ENCODE results near the gene RADX. TPM values are rescaled to one million over a fixed set of nuclear protein-coding genes. Genes with fewer than 3 reads are reported as not detected.

Gene RADX
- total and polyA plus RNA-seq, 2 experiments from 2014 or later: 1.9 to 6.7 TPM

DNA sequence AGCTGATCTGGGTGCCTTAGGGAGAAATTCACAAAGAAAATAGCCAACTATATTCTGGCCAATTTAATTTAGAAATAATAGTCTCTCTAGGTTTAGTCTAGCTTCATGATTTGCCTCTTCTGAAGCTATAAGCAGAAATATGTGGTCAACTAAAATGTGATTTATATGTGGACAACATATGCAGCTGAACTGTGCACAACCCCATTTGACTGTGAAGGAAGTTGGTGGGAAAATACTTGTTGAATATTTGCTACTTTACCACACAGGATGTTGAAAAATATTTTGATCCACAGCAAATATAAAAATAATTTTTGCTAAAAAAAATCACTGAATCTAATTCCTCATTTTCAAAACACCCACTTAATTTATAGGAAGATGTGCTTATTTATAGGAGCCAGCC is 99.0 kb downstream of the RADX start:
- Histone ChIP-seq H3K79me2 (replicated peaks; ENCODE audit: insufficient read depth) (no peaks in the 10 kb centered on the region), H3K4me3 (no peak overlapping the region), H4K20me1 (replicated peaks; ENCODE audit: insufficient read depth) (no peaks in the 10 kb centered on the region), H3K27ac (ENCODE audit: low read depth) (no peak overlapping the region), H3K27me3 (ENCODE audit: insufficient read depth) (no peaks in the 10 kb centered on the region), H3K9me2 (ENCODE audit: insufficient read depth) (no peaks in the 10 kb centered on the region), H3F3A (replicated peaks; ENCODE audit: low read depth) (no peaks in the 10 kb centered on the region), H3K4me2 (no peak overlapping the region), H3K36me3 (ENCODE audit: insufficient read depth) (no peaks in the 10 kb centered on the region), H3K4me1 (ENCODE audit: insufficient read depth) (no peaks in the 10 kb centered on the region), H2AFZ (no peak overlapping the region)
- Mint-ChIP-seq H3K27ac (no peak overlapping the region), H3K27me3 (ENCODE audit: insufficient read depth, low read depth, poor library complexity) (no peaks in the 10 kb centered on the region), H3K9me3 (no peaks in the 10 kb centered on the region), H3K4me1 (no peaks in the 10 kb centered on the region; the same call in 2 of the 3 replicates), H3K36me3 (ENCODE audit: low read depth) (no peaks in the 10 kb centered on the region), H3K4me3 (no peak overlapping the region)
- DNase-seq (ENCODE audit: low spot score): no peak
- no peak for ATAC-seq
- TF ChIP-seq EZH2 (IDR thresholded peaks at IDR 0.05; ENCODE audit: low read depth, unreplicated experiment) (no peak), NANOG (IDR thresholded peaks at IDR 0.05; ENCODE audit: borderline replicate concordance) (no peak), STAT1 (IDR thresholded peaks at IDR 0.05; ENCODE audit: unreplicated experiment) (no peak), POLR2AphosphoS5 (IDR thresholded peaks at IDR 0.05; ENCODE audit: low read depth) (no peak), CREB1 (CRISPR knock-in tag; IDR thresholded peaks at IDR 0.05; ENCODE audit: low read depth) (no peak), ZNF331 (CRISPR knock-in tag; IDR thresholded peaks at IDR 0.05; ENCODE audit: low read depth) (no peak), JUNB (IDR thresholded peaks at IDR 0.05; ENCODE audit: unreplicated experiment) (no peak), ZNF114 (CRISPR knock-in tag; IDR thresholded peaks at IDR 0.05) (no peak), EZH2phosphoT487 (IDR thresholded peaks at IDR 0.05; ENCODE audit: unreplicated experiment) (no peak)
- TF ChIP-seq, protein P1, sequence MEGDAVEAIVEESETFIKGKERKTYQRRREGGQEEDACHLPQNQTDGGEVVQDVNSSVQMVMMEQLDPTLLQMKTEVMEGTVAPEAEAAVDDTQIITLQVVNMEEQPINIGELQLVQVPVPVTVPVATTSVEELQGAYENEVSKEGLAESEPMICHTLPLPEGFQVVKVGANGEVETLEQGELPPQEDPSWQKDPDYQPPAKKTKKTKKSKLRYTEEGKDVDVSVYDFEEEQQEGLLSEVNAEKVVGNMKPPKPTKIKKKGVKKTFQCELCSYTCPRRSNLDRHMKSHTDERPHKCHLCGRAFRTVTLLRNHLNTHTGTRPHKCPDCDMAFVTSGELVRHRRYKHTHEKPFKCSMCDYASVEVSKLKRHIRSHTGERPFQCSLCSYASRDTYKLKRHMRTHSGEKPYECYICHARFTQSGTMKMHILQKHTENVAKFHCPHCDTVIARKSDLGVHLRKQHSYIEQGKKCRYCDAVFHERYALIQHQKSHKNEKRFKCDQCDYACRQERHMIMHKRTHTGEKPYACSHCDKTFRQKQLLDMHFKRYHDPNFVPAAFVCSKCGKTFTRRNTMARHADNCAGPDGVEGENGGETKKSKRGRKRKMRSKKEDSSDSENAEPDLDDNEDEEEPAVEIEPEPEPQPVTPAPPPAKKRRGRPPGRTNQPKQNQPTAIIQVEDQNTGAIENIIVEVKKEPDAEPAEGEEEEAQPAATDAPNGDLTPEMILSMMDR (conservative IDR thresholded peaks at IDR 0.05; ENCODE audit: low read depth in 2 of 2): no peak
- TF ChIP-seq, protein P2, sequence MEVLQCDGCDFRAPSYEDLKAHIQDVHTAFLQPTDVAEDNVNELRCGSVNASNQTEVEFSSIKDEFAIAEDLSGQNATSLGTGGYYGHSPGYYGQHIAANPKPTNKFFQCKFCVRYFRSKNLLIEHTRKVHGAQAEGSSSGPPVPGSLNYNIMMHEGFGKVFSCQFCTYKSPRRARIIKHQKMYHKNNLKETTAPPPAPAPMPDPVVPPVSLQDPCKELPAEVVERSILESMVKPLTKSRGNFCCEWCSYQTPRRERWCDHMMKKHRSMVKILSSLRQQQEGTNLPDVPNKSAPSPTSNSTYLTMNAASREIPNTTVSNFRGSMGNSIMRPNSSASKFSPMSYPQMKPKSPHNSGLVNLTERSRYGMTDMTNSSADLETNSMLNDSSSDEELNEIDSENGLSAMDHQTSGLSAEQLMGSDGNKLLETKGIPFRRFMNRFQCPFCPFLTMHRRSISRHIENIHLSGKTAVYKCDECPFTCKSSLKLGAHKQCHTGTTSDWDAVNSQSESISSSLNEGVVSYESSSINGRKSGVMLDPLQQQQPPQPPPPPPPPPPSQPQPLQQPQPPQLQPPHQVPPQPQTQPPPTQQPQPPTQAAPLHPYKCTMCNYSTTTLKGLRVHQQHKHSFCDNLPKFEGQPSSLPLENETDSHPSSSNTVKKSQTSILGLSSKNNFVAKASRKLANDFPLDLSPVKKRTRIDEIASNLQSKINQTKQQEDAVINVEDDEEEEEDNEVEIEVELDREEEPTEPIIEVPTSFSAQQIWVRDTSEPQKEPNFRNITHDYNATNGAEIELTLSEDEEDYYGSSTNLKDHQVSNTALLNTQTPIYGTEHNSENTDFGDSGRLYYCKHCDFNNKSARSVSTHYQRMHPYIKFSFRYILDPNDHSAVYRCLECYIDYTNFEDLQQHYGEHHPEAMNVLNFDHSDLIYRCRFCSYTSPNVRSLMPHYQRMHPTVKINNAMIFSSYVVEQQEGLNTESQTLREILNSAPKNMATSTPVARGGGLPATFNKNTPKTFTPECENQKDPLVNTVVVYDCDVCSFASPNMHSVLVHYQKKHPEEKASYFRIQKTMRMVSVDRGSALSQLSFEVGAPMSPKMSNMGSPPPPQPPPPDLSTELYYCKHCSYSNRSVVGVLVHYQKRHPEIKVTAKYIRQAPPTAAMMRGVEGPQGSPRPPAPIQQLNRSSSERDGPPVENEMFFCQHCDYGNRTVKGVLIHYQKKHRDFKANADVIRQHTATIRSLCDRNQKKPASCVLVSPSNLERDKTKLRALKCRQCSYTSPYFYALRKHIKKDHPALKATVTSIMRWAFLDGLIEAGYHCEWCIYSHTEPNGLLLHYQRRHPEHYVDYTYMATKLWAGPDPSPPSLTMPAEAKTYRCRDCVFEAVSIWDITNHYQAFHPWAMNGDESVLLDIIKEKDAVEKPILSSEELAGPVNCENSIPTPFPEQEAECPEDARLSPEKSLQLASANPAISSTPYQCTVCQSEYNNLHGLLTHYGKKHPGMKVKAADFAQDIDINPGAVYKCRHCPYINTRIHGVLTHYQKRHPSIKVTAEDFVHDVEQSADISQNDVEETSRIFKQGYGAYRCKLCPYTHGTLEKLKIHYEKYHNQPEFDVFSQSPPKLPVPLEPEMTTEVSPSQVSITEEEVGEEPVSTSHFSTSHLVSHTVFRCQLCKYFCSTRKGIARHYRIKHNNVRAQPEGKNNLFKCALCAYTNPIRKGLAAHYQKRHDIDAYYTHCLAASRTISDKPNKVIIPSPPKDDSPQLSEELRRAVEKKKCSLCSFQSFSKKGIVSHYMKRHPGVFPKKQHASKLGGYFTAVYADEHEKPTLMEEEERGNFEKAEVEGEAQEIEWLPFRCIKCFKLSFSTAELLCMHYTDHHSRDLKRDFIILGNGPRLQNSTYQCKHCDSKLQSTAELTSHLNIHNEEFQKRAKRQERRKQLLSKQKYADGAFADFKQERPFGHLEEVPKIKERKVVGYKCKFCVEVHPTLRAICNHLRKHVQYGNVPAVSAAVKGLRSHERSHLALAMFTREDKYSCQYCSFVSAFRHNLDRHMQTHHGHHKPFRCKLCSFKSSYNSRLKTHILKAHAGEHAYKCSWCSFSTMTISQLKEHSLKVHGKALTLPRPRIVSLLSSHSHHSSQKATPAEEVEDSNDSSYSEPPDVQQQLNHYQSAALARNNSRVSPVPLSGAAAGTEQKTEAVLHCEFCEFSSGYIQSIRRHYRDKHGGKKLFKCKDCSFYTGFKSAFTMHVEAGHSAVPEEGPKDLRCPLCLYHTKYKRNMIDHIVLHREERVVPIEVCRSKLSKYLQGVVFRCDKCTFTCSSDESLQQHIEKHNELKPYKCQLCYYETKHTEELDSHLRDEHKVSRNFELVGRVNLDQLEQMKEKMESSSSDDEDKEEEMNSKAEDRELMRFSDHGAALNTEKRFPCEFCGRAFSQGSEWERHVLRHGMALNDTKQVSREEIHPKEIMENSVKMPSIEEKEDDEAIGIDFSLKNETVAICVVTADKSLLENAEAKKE (CRISPR knock-in tag; IDR thresholded peaks at IDR 0.05): no peak
- TF ChIP-seq, protein P3, sequence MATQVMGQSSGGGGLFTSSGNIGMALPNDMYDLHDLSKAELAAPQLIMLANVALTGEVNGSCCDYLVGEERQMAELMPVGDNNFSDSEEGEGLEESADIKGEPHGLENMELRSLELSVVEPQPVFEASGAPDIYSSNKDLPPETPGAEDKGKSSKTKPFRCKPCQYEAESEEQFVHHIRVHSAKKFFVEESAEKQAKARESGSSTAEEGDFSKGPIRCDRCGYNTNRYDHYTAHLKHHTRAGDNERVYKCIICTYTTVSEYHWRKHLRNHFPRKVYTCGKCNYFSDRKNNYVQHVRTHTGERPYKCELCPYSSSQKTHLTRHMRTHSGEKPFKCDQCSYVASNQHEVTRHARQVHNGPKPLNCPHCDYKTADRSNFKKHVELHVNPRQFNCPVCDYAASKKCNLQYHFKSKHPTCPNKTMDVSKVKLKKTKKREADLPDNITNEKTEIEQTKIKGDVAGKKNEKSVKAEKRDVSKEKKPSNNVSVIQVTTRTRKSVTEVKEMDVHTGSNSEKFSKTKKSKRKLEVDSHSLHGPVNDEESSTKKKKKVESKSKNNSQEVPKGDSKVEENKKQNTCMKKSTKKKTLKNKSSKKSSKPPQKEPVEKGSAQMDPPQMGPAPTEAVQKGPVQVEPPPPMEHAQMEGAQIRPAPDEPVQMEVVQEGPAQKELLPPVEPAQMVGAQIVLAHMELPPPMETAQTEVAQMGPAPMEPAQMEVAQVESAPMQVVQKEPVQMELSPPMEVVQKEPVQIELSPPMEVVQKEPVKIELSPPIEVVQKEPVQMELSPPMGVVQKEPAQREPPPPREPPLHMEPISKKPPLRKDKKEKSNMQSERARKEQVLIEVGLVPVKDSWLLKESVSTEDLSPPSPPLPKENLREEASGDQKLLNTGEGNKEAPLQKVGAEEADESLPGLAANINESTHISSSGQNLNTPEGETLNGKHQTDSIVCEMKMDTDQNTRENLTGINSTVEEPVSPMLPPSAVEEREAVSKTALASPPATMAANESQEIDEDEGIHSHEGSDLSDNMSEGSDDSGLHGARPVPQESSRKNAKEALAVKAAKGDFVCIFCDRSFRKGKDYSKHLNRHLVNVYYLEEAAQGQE (IDR thresholded peaks at IDR 0.05; ENCODE audit: unreplicated experiment): no peak
- TF ChIP-seq, protein P4, sequence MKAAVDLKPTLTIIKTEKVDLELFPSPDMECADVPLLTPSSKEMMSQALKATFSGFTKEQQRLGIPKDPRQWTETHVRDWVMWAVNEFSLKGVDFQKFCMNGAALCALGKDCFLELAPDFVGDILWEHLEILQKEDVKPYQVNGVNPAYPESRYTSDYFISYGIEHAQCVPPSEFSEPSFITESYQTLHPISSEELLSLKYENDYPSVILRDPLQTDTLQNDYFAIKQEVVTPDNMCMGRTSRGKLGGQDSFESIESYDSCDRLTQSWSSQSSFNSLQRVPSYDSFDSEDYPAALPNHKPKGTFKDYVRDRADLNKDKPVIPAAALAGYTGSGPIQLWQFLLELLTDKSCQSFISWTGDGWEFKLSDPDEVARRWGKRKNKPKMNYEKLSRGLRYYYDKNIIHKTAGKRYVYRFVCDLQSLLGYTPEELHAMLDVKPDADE (IDR thresholded peaks at IDR 0.05): no peak

All from GM23338 (cell line).